Panc1 (cell line): ENCODE measurements around the gene RLN1. TPM values are rescaled to one million over a fixed set of nuclear protein-coding genes. Genes with fewer than 3 reads are reported as not detected.

Source experiments
- ATAC-seq: fragments of 200-7000 bp; cut with Tn5 transposase; 2 replicates; pipeline ENCODE4 v1.9.1; 2020; ENCODE audit warnings: mild to moderate bottlenecking, moderate library complexity
- BruUV-seq: library from RNA; stranded (reverse); fragments of 400-500 nt; replicated peaks from 2 replicates; lab custom pipeline; 2021; lab: Mats Ljungman, UMichigan
- CTCF ChIA-PET: fragments of 300-600 bp; sonication (Branson Sonifier 250); formaldehyde crosslinking; loops from one replicate; lab custom pipeline; 2022; ENCODE audit warnings: antibody characterized with exemption; lab: Charles Lee
- POLR2A ChIA-PET: fragments of 300-600 bp; sonication (Branson Sonifier 250); formaldehyde crosslinking; loops from one replicate; lab custom pipeline; 2022; ENCODE audit warnings: antibody characterized with exemption; lab: Charles Lee
- DNase-seq: peaks from one replicate; pipeline ENCODE4 v3.0.0-alpha.2; 2010; ENCODE audit warnings: low read depth, low spot score
- H3K27ac ChIP-seq: 2 replicates; pipeline ENCODE4 v1.5.1; 2011; ENCODE audit warnings: mild to moderate bottlenecking, low read length, inconsistent platforms
- H3K27me3 ChIP-seq: fragments of 200-500 bp; sonication (Bioruptor generic); 2 replicates; pipeline ENCODE4 v1.6.0; 2014; ENCODE audit warnings: low read length, inconsistent platforms; ENCODE audit not compliant: control insufficient read depth, insufficient read depth
- H3K36me3 ChIP-seq: fragments of 200-500 bp; sonication (Bioruptor generic); 2 replicates; pipeline ENCODE4 v1.5.1; 2014; ENCODE audit warnings: inconsistent platforms, mild to moderate bottlenecking, low read length, moderate library complexity; ENCODE audit not compliant: control insufficient read depth, insufficient read depth
- H3K4me1 ChIP-seq: 2 replicates; pipeline ENCODE4 v1.5.1; 2011; ENCODE audit warnings: inconsistent platforms, mild to moderate bottlenecking, low read length, moderate library complexity; ENCODE audit not compliant: control insufficient read depth, insufficient read depth
- H3K4me3 ChIP-seq, 2 experiments: 2 replicates each; pipeline ENCODE4 v1.5.1; 2011 to 2012; ENCODE audit warnings: low read depth in 2 of 2, low read length in 2 of 2, mild to moderate bottlenecking in 2 of 2, inconsistent platforms in 1 of 2, moderate library complexity in 1 of 2
- H3K9me3 ChIP-seq: fragments of 200-500 bp; sonication (Bioruptor generic); 2 replicates; pipeline ENCODE4 v1.5.1; 2014; ENCODE audit warnings: low read depth, mild to moderate bottlenecking, inconsistent platforms, low read length, moderate library complexity; ENCODE audit not compliant: control insufficient read depth, insufficient read depth
- POLR2AphosphoS5 ChIP-seq: IDR thresholded peaks from 2 replicates; pipeline ENCODE4 v1.6.1; 2012; ENCODE audit warnings: mild to moderate bottlenecking, low read depth, low read length, moderate library complexity
- SIN3A ChIP-seq: IDR thresholded peaks from 2 replicates; pipeline ENCODE4 v1.6.1; 2012; ENCODE audit warnings: low read depth, mild to moderate bottlenecking, low read length, moderate library complexity, borderline replicate concordance; ENCODE audit not compliant: insufficient read depth
- TCF7L2 ChIP-seq: IDR thresholded peaks from 2 replicates; pipeline ENCODE4 v1.6.1; 2011; ENCODE audit warnings: mild to moderate bottlenecking, low read depth, low read length, inconsistent platforms
- in situ Hi-C: cut with HindIII; loops from 2 replicates; pipeline ENCODE4 v1.10.0; 2016; ENCODE audit warnings: low sequenced_read_pairs, low pct_unique_long_range_greater_than_20kb
- intact Hi-C: fragments of 100-400 bp; cut with micrococcal nuclease; formaldehyde crosslinking; loops from one replicate; pipeline ENCODE4 v1.10.0; 2022; ENCODE audit not compliant: unreplicated experiment
- total RNA-seq: library from RNA; stranded (reverse); gene quantifications from one replicate; pipeline ENCODE4 v1.2.1, GENCODE V29; 2021; ENCODE audit not compliant: unreplicated experiment
- TF ChIP-seq, protein P1 (sequence below), 2 experiments: IDR thresholded peaks; 2 replicates each; pipeline ENCODE4 v1.6.1; 2011 to 2012; ENCODE audit warnings: low read depth in 2 of 2, control low read depth in 1 of 2, low read length in 1 of 2, mild to moderate bottlenecking in 1 of 2, moderate library complexity in 1 of 2; ENCODE audit not compliant: insufficient read depth in 1 of 2
- TF ChIP-seq, protein P2 (sequence below): fragments of 450-650 bp; IDR thresholded peaks from 2 replicates; pipeline ENCODE4 v1.5.1; 2017; ENCODE audit warnings: mild to moderate bottlenecking

Gene RLN1
- total RNA-seq, 1 experiment from 2014 or later = not detected

DNA sequence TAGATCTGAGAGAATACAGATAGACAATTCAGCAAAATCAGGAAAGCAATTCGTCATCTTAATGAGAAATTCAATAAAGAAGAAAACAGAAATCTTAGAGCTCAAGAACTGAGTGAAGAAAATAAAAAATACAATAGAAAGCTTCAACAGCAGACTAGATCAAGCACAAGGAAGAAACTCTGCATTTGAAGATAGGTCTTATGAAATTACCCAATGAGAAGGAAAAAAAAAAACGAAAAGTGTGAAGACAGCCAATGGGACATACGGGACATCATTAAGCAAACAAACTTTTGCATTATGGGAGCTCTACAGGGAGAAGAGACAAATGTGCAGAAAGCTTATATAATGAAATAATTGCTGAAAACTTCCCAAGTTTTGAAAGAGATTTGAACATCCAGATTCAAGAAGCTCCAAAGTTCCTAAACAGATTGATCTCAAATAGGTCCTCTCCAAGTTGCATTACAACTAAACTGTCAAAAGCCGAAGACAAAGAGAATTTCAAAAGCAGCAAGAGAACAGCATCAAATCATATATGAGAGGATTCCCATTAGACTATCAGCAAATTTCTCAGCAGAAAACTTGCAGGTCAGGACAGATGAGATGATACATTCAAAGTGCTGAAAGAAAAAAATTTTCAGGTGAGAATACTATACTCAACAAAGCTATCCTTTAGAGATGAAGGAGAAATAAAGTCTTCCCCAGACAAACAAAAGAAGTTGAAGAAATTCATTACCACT lies 24.3 kb downstream of the RLN1 start:
- no peak overlapping the region for H3K4me3 ChIP-seq
- in situ Hi-C loops = no loop called here
- ATAC-seq (no peak), DNase-seq (no peak)
- CTCF ChIA-PET = no interaction called here
- H3K9me3 ChIP-seq = no peaks in the 10 kb centered on the region
- no peaks in the 10 kb centered on the region for H3K36me3 ChIP-seq
- H3K27ac ChIP-seq = no peak overlapping the region
- H3K4me1 ChIP-seq = no peaks in the 10 kb centered on the region
- H3K27me3 ChIP-seq = no peaks in the 10 kb centered on the region
- TF ChIP-seq SIN3A (no peak), POLR2AphosphoS5 (no peak), TCF7L2 (no peak)
- TF ChIP-seq, protein P1, sequence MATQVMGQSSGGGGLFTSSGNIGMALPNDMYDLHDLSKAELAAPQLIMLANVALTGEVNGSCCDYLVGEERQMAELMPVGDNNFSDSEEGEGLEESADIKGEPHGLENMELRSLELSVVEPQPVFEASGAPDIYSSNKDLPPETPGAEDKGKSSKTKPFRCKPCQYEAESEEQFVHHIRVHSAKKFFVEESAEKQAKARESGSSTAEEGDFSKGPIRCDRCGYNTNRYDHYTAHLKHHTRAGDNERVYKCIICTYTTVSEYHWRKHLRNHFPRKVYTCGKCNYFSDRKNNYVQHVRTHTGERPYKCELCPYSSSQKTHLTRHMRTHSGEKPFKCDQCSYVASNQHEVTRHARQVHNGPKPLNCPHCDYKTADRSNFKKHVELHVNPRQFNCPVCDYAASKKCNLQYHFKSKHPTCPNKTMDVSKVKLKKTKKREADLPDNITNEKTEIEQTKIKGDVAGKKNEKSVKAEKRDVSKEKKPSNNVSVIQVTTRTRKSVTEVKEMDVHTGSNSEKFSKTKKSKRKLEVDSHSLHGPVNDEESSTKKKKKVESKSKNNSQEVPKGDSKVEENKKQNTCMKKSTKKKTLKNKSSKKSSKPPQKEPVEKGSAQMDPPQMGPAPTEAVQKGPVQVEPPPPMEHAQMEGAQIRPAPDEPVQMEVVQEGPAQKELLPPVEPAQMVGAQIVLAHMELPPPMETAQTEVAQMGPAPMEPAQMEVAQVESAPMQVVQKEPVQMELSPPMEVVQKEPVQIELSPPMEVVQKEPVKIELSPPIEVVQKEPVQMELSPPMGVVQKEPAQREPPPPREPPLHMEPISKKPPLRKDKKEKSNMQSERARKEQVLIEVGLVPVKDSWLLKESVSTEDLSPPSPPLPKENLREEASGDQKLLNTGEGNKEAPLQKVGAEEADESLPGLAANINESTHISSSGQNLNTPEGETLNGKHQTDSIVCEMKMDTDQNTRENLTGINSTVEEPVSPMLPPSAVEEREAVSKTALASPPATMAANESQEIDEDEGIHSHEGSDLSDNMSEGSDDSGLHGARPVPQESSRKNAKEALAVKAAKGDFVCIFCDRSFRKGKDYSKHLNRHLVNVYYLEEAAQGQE (IDR thresholded peaks at IDR 0.05; ENCODE audit: insufficient read depth in 1 of 2, low read depth in 2 of 2, low read length in 1 of 2) = no peak
- TF ChIP-seq, protein P2, sequence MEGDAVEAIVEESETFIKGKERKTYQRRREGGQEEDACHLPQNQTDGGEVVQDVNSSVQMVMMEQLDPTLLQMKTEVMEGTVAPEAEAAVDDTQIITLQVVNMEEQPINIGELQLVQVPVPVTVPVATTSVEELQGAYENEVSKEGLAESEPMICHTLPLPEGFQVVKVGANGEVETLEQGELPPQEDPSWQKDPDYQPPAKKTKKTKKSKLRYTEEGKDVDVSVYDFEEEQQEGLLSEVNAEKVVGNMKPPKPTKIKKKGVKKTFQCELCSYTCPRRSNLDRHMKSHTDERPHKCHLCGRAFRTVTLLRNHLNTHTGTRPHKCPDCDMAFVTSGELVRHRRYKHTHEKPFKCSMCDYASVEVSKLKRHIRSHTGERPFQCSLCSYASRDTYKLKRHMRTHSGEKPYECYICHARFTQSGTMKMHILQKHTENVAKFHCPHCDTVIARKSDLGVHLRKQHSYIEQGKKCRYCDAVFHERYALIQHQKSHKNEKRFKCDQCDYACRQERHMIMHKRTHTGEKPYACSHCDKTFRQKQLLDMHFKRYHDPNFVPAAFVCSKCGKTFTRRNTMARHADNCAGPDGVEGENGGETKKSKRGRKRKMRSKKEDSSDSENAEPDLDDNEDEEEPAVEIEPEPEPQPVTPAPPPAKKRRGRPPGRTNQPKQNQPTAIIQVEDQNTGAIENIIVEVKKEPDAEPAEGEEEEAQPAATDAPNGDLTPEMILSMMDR = no peak
- intact Hi-C loops = no loop called here
- POLR2A ChIA-PET = no interaction called here
- BruUV-seq = no TSS peak

DNA sequence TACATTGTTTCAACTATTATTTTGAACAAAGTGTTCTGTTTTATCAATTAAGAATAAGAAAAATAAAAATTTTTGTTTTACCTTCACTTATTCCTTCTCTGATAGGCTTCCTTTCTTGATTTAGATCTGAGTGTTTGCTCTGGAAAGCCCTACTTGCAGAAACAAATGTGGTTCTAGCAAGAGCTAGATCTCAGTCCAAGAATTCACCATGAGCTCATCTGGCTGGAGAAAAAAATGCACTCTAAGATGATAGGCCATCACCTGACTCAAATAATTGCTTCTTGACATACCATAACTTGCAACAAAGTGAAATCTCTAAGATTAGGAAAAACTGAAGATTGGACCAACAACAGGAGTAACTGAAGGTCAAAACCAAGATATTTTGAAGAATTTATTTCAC lies 28.8 kb downstream of the RLN1 start:
- no peak overlapping the region for H3K4me3 ChIP-seq
- ChIA-PET POLR2A (no interaction called here), CTCF (no interaction called here)
- no peaks in the 10 kb centered on the region for H3K4me1 ChIP-seq
- intact Hi-C loops = no loop called here
- no peaks in the 10 kb centered on the region for H3K27me3 ChIP-seq
- TF ChIP-seq, protein P2 = no peak
- TF ChIP-seq TCF7L2 (no peak), SIN3A (no peak), POLR2AphosphoS5 (no peak)
- TF ChIP-seq, protein P1 (IDR thresholded peaks at IDR 0.05; ENCODE audit: insufficient read depth in 1 of 2, low read depth in 2 of 2, low read length in 1 of 2) = no peak
- no peaks in the 10 kb centered on the region for H3K9me3 ChIP-seq
- in situ Hi-C loops = no loop called here
- ATAC-seq (no peak), DNase-seq (no peak)
- no peaks in the 10 kb centered on the region for H3K36me3 ChIP-seq
- no peak overlapping the region for H3K27ac ChIP-seq
- BruUV-seq = no TSS peak
